CD14-positive monocyte (primary cell): ENCODE measurements around the gene EGLN3. TPM values are rescaled to one million over a fixed set of nuclear protein-coding genes. Genes with fewer than 3 reads are reported as not detected.
A peak's percentile ranks its signal among the peaks of the same experiment; 100 is the strongest.

Source experiments
- DNase-seq, 3 donors: peaks; one replicate each; pipeline ENCODE4 v3.0.0-alpha.2; 2011 to 2022
- H2AFZ ChIP-seq: 2 replicates; pipeline ENCODE4 v1.6.0; 2012; ENCODE audit warnings: mild to moderate bottlenecking, low read depth, low read length, inconsistent platforms; ENCODE audit not compliant: insufficient read depth, poor library complexity, severe bottlenecking
- H3K27ac ChIP-seq, 2 donors: 1 replicate in 1 of 2; 2 replicates in 1 of 2; pipeline ENCODE4 v1.5.1; 2012 to 2013; ENCODE audit warnings: low read length in 2 of 2, control low read depth in 1 of 2, inconsistent platforms in 1 of 2, low read depth in 1 of 2, mild to moderate bottlenecking in 1 of 2
- H3K27me3 ChIP-seq, 2 donors: one replicate each; pipeline versions ENCODE4 v1.6.0 to v1.6.1; 2011 to 2013; ENCODE audit warnings: low read length in 2 of 2; ENCODE audit not compliant: control insufficient read depth in 2 of 2, insufficient read depth in 2 of 2
- H3K36me3 ChIP-seq, 2 donors: replicated peaks in 1 of 2; 1 replicate in 1 of 2; 2 replicates in 1 of 2; pipeline versions ENCODE4 v1.5.1 to v1.6.1; 2012 to 2013; ENCODE audit warnings: low read length in 2 of 2, control low read depth in 1 of 2, inconsistent platforms in 1 of 2, mild to moderate bottlenecking in 1 of 2; ENCODE audit not compliant: insufficient read depth in 2 of 2, control insufficient read depth in 1 of 2
- H3K4me1 ChIP-seq, 2 donors: 1 replicate in 1 of 2; 2 replicates in 1 of 2; pipeline versions ENCODE4 v1.5.1 to v1.6.1; 2012 to 2013; ENCODE audit warnings: low read length in 2 of 2, control low read depth in 1 of 2, inconsistent platforms in 1 of 2, mild to moderate bottlenecking in 1 of 2, moderate library complexity in 1 of 2; ENCODE audit not compliant: insufficient read depth in 2 of 2, control insufficient read depth in 1 of 2
- H3K4me2 ChIP-seq: replicated peaks from 2 replicates; pipeline ENCODE3; 2012; ENCODE audit warnings: low read length, moderate library complexity, mild to moderate bottlenecking; ENCODE audit not compliant: poor library complexity, severe bottlenecking; ENCODE audit errors: extremely low read depth
- H3K4me3 ChIP-seq, 3 experiments: fragments of 200-600 bp in 1 of 3; sonication (generic) in 1 of 3; replicated peaks in 1 of 3; 1 replicate in 2 of 3; 2 replicates in 1 of 3; pipeline ENCODE4 v1.5.1; 2011 to 2013; ENCODE audit warnings: low read length in 3 of 3, mild to moderate bottlenecking in 3 of 3, control low read depth in 2 of 3, low read depth in 2 of 3, inconsistent platforms in 1 of 3, moderate library complexity in 1 of 3
- H3K79me2 ChIP-seq: 2 replicates; pipeline ENCODE4 v1.6.0; 2012; ENCODE audit warnings: mild to moderate bottlenecking, control low read depth, inconsistent platforms, low read length, moderate library complexity; ENCODE audit not compliant: insufficient read depth
- H3K9ac ChIP-seq: 2 replicates; pipeline ENCODE4 v1.6.0; 2017; ENCODE audit warnings: low read length, mild to moderate bottlenecking; ENCODE audit not compliant: insufficient read depth, poor library complexity, severe bottlenecking
- H3K9me3 ChIP-seq, 2 donors: replicated peaks in 1 of 2; 1 replicate in 1 of 2; 2 replicates in 1 of 2; pipeline versions ENCODE4 v1.5.1 to v1.6.1; 2012 to 2013; ENCODE audit warnings: low read length in 2 of 2, control low read depth in 1 of 2; ENCODE audit not compliant: control insufficient read depth in 1 of 2, insufficient read depth in 1 of 2
- H4K20me1 ChIP-seq: 2 replicates; pipeline ENCODE4 v1.6.0; 2012; ENCODE audit warnings: mild to moderate bottlenecking, low read length, control low read depth, moderate library complexity; ENCODE audit not compliant: insufficient read depth
- H3K27ac Mint-ChIP-seq, 7 donors: one replicate each; pipeline ENCODE4 v1.8.0; 2020; ENCODE audit warnings: mild to moderate bottlenecking in 7 of 7, mixed read lengths in 7 of 7, moderate library complexity in 6 of 7, inconsistent platforms in 2 of 7
- H3K27me3 Mint-ChIP-seq, 3 donors: one replicate each; pipeline ENCODE4 v1.8.0; 2021 to 2022; ENCODE audit warnings: low read depth in 3 of 3, mild to moderate bottlenecking in 3 of 3, mixed read lengths in 3 of 3, moderate library complexity in 3 of 3, inconsistent platforms in 1 of 3
- H3K36me3 Mint-ChIP-seq, 2 donors: one replicate each; pipeline ENCODE4 v1.8.0; 2020; ENCODE audit warnings: mixed read lengths in 2 of 2, inconsistent platforms in 1 of 2, mild to moderate bottlenecking in 1 of 2
- H3K4me1 Mint-ChIP-seq: one replicate; pipeline ENCODE4 v1.8.0; 2020; ENCODE audit warnings: mild to moderate bottlenecking, mixed read lengths
- H3K4me3 Mint-ChIP-seq, 2 donors: one replicate each; pipeline ENCODE4 v1.8.0; 2020; ENCODE audit warnings: mild to moderate bottlenecking in 2 of 2, mixed read lengths in 2 of 2, moderate library complexity in 1 of 2
- H3K9me3 Mint-ChIP-seq, 7 donors: one replicate each; pipeline ENCODE4 v1.8.0; 2020 to 2022; ENCODE audit warnings: mixed read lengths in 7 of 7, mild to moderate bottlenecking in 6 of 7, moderate library complexity in 6 of 7, inconsistent platforms in 2 of 7
- WGBS: methylation state at CpG from one replicate; pipeline ENCODE4 v1.1.5; 2013; ENCODE audit warnings: missing lambda C conversion rate; ENCODE audit not compliant: insufficient coverage; 5-methylcytosine and 5-hydroxymethylcytosine counted together
- intact Hi-C, 2 donors: fragments of 100-400 bp; cut with micrococcal nuclease; formaldehyde crosslinking; loops; one replicate each; pipeline versions ENCODE4 v1.15.0 to v1.15.1; 2023
- polyA plus RNA-seq, 3 donors: library from polyadenylated mRNA; depleted of rRNA in 1 of 3; unstranded in 2 of 3; stranded (reverse) in 1 of 3; fragments of 300-500 nt in 2 of 3; fragments of >200 nt in 1 of 3; fragmentation: Illumina TruSeq in 2 of 3; gene quantifications; 1 replicate in 2 of 3; 2 replicates in 1 of 3; pipeline ENCODE4 v1.2.3, GENCODE V29; 2012 to 2021
- TF ChIP-seq, protein P1 (sequence below): fragments of 200-600 bp; IDR thresholded peaks from one replicate; pipeline ENCODE4 v1.8.0; 2022; ENCODE audit warnings: antibody characterized with exemption, mild to moderate bottlenecking

EGLN3 gene
- polyA plus RNA-seq, 3 donors, result 0.03 to 0.06 TPM; not detected in 1

DNA sequence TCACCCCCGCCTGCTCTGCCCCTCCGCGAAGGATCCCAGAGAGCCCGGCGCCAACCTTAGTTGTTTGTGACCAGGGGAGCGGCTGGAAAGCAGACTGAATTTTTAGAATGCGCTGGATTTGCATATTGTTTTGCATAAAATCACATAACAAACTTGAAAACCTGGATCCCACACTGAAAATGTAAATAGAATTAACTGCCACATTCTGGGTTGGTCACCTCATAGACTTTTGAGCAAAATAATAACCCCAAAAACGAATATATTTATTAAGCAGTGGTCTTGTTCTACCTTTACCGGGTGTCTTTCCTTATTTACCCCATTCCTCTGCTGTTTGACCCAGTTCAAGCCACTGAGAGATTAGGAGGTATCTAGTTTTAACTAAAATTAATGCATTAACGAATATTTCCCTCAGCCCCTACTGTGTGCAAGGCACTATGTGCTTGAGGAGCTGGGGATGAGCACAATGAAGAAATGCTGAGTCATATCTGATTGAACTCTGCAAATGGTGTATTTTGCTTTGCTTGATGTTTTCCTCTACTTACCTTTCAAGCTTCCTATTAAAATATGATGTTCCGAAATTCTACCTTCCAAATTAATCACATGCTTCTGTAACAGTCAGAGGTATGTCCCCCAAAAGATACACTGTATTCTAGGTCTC is 438 bp upstream of the EGLN3 start:
- Histone ChIP-seq H3K9me3 (peaks cover 0 to 20% of the 10 kb centered on the region in 2 donors), H3K4me1 (peaks cover 11 to 16% of the 10 kb centered on the region in 2 donors), H3K4me3 (peak overlapping the region in 2 of 3 experiments; percentile 44 to 74), H3K4me2 (peak overlapping the region; percentile 82), H3K36me3 (no peaks in the 10 kb centered on the region), H3K79me2 (no peaks in the 10 kb centered on the region), H2AFZ (peak overlapping the region; percentile 75), H3K9ac (no peak overlapping the region), H3K27ac (no peak overlapping the region), H3K27me3 (peaks cover 52 to 69% of the 10 kb centered on the region in 2 donors), H4K20me1 (no peaks in the 10 kb centered on the region)
- WGBS, result 0% methylated on average over 7 of the region's 11 CpGs
- TF ChIP-seq, protein P1, sequence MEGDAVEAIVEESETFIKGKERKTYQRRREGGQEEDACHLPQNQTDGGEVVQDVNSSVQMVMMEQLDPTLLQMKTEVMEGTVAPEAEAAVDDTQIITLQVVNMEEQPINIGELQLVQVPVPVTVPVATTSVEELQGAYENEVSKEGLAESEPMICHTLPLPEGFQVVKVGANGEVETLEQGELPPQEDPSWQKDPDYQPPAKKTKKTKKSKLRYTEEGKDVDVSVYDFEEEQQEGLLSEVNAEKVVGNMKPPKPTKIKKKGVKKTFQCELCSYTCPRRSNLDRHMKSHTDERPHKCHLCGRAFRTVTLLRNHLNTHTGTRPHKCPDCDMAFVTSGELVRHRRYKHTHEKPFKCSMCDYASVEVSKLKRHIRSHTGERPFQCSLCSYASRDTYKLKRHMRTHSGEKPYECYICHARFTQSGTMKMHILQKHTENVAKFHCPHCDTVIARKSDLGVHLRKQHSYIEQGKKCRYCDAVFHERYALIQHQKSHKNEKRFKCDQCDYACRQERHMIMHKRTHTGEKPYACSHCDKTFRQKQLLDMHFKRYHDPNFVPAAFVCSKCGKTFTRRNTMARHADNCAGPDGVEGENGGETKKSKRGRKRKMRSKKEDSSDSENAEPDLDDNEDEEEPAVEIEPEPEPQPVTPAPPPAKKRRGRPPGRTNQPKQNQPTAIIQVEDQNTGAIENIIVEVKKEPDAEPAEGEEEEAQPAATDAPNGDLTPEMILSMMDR, result no peak
- intact Hi-C loops, result no loop called here
- H3K27ac Mint-ChIP-seq, result no peak overlapping the region
- H3K4me1 Mint-ChIP-seq, result peaks cover 18% of the 10 kb centered on the region
- H3K9me3 Mint-ChIP-seq, result peaks cover 0 to 23% (median 4%) of the 10 kb centered on the region in 7 donors
- H3K27me3 Mint-ChIP-seq, result peaks cover 59 to 76% (median 74%) of the 10 kb centered on the region in 3 donors
- H3K4me3 Mint-ChIP-seq, result peak overlapping the region; percentile 85 to 97
- peaks cover 0 to 3% of the 10 kb centered on the region in 2 donors for H3K36me3 Mint-ChIP-seq
- no peak for DNase-seq

DNA sequence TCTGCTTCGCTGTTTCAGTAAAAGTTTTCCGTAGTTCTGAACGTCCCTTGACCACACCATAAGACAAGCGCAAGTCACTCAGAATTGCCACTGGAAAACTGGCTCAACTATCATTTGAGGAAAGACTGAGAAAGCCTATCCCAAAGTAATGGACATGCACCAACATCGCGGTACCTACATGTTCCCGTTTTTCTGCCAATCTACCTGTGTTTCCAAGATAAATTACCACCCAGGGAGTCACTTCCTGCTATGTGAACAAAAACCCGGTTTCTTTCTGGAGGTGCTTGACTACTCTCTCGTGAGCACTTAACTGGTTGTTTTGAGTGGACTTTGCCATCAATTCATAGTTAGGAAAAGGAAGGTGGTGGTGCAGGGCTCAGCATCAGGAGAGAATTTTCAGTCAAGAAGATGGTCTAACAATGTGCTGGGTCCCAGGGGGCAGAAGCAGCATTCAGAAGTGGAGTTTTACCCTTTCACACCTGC is 1.4 kb downstream of the EGLN3 start:
- intact Hi-C loops, result no loop called here
- no peaks in the 10 kb centered on the region for H4K20me1 ChIP-seq
- Mint-ChIP-seq H3K27ac (no peak overlapping the region), H3K4me1 (peaks cover 18% of the 10 kb centered on the region), H3K4me3 (peak overlapping the region in 1 of 2 donors; percentile 97), H3K36me3 (peaks cover 0 to 3% of the 10 kb centered on the region in 2 donors), H3K27me3 (peaks cover 59 to 76% (median 71%) of the 10 kb centered on the region in 3 donors), H3K9me3 (peaks cover 0 to 21% (median 4%) of the 10 kb centered on the region in 7 donors)
- peaks cover 52 to 69% of the 10 kb centered on the region in 2 donors for H3K27me3 ChIP-seq
- H3K4me3 ChIP-seq, result no peak overlapping the region
- peaks cover 11 to 16% of the 10 kb centered on the region in 2 donors for H3K4me1 ChIP-seq
- H3K9me3 ChIP-seq, result peaks cover 0 to 20% of the 10 kb centered on the region in 2 donors
- H3K79me2 ChIP-seq, result no peaks in the 10 kb centered on the region
- no peaks in the 10 kb centered on the region for H3K36me3 ChIP-seq
- TF ChIP-seq, protein P1, result no peak
- no peak overlapping the region for H3K27ac ChIP-seq
- 16% methylated on average over 7 of the region's 9 CpGs for WGBS
- no peak overlapping the region for H3K9ac ChIP-seq
- H3K4me2 ChIP-seq, result no peak overlapping the region
- no peak overlapping the region for H2AFZ ChIP-seq
- DNase-seq, result no peak
